OCI-M2 (cell line): ENCODE results near the gene KLK2.

Experiments used
- DNase-seq: peaks from one replicate; lab custom pipeline; 2025; ENCODE audit not compliant: unreplicated experiment; lab: John Stamatoyannopoulos, UW

Gene KLK2

DNA sequence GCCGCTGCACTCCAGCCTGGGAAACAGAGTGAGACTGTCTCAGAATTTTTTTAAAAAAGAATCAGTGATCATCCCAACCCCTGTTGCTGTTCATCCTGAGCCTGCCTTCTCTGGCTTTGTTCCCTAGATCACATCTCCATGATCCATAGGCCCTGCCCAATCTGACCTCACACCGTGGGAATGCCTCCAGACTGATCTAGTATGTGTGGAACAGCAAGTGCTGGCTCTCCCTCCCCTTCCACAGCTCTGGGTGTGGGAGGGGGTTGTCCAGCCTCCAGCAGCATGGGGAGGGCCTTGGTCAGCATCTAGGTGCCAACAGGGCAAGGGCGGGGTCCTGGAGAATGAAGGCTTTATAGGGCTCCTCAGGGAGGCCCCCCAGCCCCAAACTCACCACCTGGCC, at the start of gene KLK2:
Gene KLK2, plus strand, starts transcription at position 384 of the 400 bp plus-strand sequence. CDS start 35 bp downstream, outside the sequence.
- no peak for DNase-seq

DNA sequence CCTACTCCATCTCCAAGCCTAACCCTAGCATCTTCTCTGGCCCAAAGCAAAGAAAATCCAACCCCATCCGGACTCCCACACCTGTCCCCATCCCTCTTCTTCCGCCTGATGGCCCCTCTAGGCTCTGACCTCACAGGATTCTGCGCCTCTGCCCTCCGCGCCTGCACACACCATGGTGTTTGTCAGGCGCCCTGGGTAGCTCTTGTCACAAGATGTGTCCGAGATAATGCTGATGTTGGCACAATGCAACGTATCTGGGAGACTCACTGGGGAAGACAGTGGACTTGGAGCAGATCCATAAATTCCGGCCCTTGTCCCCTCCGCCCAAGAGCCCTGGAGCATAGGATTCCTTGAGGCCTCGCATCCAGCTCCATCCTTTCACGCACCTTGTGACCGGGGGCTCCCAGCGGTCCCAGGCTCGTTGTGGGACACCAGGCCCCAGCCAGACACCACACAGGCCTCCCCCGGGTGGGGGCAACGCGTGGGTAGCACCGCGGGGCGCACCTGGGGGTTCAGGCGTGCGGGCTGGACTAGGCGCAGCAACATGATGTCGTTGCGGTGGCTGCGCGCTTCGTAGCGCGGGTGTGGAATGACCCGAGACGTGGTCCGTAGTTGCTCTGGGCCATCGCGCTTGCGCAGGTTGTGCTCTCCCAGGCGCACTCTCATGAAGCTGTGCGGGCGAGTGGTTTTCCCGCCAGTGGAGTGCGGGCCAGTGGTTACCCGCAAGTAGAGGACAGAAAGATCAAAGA, 46.6 kb upstream of the KLK2 start:
- DNase-seq: no peak

DNA sequence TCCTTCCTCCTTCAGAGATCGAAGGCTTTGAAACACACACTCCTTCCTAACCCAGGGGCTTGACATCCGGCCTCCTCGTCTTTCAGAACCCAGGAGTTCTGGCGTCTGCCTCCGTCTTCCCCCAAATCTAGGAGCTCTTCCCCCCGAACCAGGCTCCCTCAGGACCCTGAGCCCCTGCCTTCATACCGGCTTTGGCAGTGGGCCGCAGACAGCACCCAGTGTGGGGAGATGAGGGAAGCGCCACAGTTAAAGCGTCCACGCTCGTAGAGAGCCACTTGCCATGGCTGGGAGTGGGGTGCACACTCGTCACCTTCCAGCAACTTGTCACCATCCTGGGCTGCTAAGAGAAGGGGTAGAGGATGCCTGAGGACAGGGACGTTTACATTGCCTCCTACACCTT, 45.8 kb upstream of the KLK2 start:
- no peak for DNase-seq

DNA sequence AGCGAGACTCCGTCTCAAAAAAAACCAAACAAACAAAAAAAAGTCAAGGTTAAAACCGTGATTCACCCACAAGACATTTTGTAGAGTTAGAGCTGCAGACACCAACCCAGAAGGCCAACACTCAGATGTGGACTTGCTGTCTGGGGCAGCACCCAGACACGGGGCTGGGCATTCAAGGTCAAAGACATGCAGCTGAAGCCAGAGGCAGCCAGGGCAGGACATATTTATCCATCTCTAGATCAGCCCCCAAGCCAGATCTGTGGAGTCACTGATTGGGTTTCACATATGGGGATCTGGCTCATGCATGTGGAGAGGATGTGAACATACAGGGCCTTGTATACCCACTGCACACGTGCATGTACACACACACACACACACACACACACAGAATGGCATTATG, 43.4 kb upstream of the KLK2 start:
- DNase-seq: no peak

DNA sequence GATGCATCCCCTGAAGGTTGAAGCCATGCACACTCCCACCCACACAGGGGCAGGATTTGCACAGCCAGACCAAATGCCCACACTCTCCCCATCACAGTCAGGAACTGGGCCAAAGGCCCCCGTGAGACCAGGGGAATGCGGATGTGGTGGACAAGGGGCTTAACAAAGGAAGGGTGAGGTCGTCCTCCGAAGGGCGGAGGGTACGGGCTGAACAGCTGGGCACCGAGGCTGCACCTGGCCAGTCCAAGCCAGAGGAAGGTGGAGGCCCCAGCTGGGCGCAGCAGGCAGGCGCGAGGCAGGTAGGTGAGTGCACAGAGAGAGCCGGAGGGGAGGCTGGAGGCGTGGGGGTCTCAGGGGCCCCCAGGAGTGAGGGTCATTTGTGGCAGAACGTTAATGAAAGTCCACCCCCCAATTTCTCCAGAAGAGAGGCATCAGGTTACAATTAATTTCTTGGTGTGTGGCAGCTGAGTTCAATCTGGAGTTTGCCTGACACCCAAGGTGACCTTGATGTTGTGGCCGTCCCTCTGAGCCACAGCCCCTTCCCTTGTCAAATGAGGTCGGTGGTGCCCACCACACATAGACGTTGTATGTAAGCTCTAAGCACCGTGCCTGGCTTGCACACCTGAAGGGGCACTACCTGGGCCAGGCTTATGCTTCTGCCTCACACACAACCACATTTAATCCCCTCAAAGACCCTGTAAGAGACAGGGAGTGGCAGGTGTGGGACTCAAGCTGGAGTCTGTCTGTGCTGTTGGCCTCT, 42.8 kb upstream of the KLK2 start:
- DNase-seq: no peak

DNA sequence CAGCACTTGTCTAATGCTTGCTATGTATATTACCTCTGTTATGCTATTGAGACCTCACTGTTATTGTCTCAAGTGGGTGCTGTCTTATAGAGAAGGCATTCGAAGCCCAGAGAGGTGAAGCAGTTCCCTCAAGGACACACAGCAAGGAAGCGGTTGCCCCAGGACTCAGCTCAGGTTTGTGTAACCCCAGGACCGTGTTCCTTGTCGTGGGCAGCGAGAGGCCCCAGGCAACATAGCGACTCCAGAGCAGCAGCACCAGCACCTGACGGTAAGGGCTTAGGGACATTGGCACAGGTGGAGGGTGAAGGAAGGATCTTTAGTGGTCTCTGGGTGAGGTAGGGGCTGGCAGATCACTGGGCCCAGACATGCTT, 42.2 kb upstream of the KLK2 start:
- DNase-seq: no peak

DNA sequence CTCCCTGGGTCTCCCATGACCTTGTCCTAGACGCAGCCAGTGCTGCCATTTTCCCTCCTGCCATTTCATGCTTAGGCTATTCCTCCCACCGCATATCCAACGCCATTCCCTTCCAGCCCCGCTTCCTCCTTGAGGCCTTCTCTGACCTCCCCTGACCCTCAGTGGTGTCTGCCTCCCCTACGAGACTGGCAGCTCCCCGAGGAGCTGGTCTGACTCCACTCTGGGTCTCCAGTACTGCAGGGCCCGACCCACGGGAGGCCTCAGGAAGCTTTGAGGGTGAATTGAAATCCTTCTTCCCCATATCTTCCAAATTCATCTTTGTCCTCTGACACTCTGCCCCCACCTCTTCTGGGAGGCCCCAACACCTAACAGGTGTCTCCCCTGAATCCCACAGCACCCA, 40.6 kb upstream of the KLK2 start:
- DNase-seq: no peak

DNA sequence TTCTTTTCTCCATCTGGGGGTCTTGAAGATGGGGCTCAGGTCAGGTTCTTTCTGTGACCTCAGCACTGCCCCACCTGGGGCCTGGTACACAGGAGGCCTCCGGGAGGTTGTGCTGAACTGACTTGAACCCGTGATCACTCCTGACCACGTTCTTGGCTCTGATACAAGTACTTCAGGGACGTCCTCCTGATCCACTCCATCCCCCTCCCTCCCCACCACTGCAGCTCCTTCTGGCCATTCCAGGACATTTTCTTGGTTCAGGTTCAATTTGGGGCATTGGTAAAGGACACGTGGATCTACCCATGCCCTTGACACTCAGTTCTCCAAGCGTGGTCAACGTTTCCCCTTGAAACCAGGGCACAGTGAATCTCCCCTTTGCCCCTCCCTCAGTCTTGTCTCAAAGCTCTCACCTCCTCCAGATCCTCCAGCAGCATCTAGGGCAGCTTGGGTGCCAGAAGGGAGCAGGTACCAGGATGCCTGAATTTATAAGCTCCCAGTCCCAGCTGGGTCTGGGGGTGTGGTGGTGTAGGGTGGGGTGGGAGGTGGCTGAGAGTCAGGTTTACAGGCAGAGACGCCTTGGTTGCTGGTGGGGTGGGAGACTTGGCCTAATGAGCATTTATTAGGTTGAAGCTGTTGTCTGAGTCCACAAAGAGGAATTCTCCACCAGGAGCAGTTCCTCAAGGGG, 40.0 kb upstream of the KLK2 start, which contains the start of gene KLK15:
Gene KLK15, minus strand, starts transcription at position 458 of the 685 bp plus-strand sequence. CDS start 2,082 bp downstream, outside the sequence.
- no peak for DNase-seq

DNA sequence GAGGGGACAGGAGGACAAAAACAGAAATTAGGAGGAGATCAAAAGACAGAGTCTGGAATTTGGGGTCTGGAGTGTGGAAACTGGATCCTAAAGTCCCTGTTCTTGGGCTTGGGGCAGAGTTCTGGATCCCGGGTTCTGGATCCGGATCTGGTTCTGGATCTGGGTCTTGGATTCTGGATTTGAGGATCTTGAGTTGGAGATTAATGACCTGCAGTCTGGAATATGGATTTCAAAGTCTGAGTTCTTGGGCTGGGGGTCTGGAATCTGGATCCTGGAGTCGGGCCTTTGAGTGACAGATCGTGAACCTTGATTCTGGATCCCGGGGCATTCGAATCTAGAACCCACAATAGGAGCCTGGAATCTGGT, 39.5 kb upstream of the KLK2 start:
- DNase-seq: no peak

DNA sequence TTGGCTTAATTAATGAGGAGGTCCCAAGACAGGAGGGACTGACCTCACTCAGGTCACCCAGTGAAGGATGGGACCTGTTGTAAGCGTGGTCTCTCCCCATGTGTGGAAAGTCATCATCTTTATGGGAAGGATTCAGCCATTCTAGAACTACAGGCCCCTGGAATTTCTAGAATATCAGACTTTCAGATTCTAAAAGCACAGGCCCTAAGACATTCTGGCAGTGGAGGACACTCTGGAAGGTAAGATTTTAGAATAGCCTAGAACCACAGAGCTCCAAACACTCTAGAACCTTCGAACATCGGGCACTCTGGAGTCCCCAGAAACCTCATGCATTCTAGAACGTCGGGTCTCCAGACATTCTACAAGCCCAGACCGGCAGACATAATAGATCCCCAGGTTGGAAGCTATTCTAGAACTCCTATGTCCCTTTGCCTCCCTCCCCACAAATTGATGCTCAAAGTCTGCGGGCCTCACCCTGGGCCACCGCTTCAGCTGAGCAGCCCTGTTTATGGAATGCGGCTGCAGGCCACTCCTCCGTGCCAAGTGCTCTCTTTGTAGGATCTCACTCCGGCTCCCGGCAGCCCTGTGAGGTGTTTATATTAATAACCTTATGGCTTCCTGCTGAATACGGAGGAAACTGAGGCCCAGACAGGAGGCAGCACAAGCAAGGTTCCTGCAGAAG, 38.0 kb upstream of the KLK2 start:
- DNase-seq: no peak

DNA sequence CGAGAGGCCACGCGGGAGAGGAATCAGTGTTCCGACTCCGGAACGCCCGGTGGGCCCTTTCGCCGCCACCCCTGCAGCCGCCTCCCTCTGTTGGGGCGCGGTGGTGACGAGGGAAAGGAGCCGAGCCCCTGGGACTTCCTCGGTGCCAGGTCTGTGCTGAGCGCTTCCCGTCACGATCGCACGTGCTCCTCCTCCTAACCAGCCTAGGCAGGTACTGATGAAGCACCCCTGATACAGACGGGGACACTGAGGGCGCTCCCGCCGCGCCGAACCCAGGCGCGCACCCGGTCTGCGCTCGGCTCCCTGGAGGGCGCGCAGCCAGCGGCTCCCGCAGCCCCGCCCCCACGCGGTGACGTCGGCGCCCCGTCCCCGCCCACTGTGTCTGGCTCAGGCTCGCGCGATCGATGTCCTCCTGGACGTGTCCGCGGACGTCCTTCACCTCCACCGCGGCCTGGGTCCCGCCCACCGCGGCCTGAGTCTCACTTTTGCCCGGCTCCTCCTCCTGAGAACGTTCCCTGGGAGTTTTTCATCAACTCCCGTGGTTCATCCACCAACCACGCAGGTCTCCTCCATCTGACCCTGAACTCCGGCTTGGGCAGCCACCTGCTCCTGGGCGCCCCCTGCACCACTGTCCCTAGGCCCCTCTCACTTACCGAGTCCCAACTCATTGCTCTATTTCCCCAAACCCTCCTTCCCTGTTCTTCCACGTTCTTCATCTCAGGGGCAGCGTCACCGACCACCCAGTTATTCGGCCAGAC, 37.3 kb upstream of the KLK2 start:
- no peak for DNase-seq

DNA sequence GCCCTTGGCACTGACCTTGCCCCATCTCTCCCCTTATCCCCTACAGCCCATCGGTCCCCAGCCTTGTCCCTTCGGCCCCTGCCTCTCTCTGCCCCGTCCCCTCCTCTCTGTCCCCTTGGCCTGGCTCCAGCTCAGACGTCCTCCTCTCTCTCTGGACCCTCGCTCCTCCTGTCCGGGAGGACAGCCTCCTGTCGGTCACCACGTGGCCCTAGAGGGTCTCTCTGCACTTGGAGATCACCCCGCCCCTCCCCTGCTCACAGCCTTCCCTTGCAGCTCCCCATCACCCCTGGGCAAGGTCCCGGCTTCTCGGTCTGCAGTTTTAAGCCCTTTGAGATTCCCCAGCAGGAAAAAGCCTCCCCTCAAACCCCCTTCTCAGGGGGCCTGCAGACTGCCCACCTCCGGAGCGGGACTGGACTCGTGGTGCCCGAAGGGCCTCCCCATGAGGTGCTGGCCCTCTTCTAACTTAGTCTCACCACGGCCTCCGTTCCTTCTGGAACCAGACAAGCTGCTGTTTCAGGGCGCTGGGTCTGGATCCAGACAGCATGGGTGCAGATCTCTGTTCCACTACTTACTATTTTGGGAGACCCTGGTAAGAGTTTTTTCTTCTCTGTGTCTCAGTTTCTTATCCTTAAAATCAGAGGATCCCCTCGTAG, 36.6 kb upstream of the KLK2 start:
- DNase-seq: no peak

DNA sequence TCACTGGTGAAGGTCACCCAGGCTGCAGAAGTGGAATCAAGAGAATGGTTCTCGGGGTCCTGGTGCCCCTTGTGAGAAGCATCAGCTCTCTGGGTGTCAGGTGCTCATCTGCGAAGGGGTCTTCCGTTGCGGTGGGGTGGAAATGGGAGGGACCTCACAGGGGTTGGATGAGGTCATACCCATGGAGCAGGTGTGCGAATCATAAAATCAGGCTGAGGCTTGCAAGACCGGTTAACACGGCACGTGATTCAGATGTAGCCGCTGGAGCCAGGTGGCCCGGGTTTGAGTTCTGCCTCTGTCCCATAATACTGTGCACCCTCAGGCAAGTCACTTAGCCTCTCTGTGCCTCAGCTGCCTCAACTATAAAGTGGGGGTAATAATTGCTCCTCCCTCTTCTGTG, 35.9 kb upstream of the KLK2 start:
- DNase-seq: no peak

DNA sequence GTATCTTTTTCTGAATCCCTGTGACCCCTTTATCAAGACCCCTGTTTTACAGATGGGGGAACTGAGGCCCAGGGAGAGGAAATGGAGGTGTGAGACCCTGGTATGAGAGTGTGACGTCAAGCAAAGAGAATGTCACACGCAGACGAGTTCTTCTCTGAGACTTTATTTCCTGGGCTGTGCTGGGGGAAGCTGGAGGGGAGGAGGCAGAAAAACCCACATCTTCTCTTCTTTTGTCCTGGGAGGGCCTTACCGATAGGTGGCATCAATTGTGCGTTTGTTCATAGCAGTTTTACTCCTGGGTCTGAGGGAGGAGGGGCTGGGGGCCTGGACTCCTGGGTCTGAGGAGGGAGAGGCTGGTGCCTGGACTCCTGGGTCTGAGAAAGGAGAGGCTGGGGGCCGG, 35.0 kb upstream of the KLK2 start:
- no peak for DNase-seq

DNA sequence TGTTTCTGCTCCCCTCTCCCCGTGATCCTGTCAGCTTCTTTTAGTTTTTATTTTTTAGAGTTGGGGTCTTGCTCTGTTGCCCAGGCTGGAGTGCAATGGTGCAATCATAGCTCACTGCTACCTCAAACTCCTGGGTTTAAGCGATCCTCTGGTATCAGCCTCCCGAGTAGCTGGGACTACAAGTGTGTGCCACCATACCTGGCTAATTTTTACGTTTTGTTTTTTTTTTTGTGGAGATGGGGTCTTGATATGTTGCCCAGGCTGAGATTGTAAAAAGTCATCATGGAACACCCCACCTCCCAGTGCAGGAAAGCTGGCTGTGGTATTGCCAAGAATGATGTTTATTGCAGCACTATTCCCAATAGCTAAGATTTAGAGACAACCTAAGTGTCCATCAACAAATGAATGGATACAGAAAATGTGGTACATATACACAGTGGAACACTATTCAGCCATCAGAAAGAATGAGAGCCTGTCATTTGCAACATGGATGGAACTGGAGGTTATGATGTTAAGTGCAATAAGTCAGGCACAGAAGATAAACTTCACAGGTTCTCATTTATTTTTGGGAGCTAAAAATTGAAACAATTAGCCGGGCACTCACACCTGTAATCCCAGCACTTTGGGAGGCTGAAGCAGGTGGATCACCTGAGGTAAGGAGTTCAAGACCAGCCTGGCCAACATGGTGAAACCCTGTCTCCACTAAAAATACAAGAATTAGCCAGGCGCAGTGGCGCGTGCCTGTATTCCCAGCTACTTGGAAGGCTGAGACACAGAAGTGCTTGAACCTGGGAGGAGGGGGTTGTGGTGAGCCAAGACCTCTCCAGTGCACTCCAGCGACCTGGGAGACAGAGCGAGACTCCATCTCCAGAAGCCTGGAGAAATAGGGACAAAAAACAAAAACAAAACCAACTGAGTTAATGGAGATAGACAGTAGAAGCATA, 33.3 kb upstream of the KLK2 start:
- no peak for DNase-seq

DNA sequence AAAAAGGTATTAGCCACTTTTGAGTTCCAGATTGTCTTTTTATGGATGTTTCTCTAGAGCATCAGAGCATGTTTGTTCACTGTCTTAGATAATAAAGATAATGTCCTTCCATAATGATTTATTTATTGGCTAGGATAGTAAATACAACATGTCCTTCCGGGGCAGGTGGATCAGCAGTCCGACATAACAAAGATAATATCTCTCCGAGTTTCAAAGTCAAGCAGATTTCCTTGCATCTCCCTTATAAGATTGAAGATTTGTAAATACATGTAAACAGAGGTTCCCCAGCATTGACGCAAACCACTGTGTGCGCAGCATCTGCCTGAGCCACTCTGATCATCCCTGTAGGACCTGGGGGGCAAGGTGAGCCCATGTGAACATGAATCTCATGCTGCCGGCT, 31.1 kb upstream of the KLK2 start:
- no peak for DNase-seq

DNA sequence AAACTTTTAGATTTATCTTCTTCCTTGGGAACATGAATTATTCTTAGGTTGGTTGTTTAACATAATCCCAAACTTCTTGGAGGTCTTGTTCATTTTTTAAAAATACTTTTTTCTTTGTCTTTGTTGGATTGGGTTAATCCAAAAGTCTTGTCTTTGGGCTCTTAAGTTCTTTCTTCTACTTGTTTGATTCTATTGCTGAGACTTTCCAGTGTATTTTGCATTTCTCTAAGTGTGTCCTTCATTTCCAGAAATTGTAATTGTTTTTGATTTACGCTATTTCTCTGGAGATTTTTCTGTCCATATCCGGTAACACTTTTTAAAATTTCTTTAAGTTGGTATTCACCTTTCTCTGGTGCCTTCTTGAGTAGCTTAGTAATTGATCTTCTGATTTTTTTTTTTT, 30.0 kb upstream of the KLK2 start:
- no peak for DNase-seq

DNA sequence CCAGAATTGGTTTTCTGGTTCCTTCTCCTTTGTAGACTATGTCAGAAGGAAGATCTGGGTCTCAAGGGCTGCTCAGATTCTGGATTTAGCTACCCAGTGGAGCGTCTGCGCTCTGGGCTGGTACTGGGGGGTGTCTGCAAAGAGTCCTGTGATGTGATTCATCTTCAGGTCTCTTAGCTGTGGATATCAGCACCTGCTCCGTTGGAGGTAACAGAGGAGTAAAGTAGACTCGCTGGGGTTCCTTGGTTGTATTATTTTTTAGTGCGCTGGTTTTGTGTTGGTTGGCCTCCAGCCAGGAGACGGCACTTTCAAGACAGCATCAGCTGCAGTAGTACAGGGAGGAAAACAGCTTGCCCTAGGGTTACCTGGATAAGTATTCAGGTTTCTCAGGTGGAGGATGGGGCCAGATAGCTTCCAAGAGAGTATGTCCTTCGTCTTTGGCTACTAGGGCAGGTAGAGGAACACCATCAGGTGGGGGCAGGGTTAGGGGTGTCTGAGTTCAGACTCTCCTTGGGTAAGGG, 29.5 kb upstream of the KLK2 start:
- DNase-seq: no peak
